DND-41 (cell line): ENCODE data around the gene IL17REL.

Source experiments
- CTCF ChIP-seq: IDR thresholded peaks from 2 replicates; pipeline ENCODE4 v1.5.1; 2012; ENCODE audit warnings: borderline replicate concordance, low read length, moderate library complexity, mild to moderate bottlenecking; ENCODE audit not compliant: poor library complexity, severe bottlenecking; ENCODE audit errors: extremely low read depth
- EZH2 ChIP-seq: IDR thresholded peaks from 3 replicates; pipeline ENCODE4 v1.6.1; 2012; ENCODE audit warnings: borderline replicate concordance, low read depth, mild to moderate bottlenecking, moderate library complexity, low read length, inconsistent platforms; ENCODE audit not compliant: severe bottlenecking

GRCh38 chr22:50053861-50054260, 41.3 kb upstream of the IL17REL start:
- no peak for TF ChIP-seq CTCF
- TF ChIP-seq EZH2 = no peak
